Jurkat, Clone E6-1 (cell line): ENCODE results near the gene EVX1.

ENCODE experiments used
- DNase-seq: peaks from one replicate; pipeline ENCODE4 v3.0.0-alpha.2; 2011; ENCODE audit warnings: low read depth, low spot score
- H3K4me3 ChIP-seq: 2 replicates; pipeline ENCODE4 v1.5.1; 2011; ENCODE audit warnings: mild to moderate bottlenecking, low read length, control low read depth, moderate library complexity

Gene EVX1

DNA sequence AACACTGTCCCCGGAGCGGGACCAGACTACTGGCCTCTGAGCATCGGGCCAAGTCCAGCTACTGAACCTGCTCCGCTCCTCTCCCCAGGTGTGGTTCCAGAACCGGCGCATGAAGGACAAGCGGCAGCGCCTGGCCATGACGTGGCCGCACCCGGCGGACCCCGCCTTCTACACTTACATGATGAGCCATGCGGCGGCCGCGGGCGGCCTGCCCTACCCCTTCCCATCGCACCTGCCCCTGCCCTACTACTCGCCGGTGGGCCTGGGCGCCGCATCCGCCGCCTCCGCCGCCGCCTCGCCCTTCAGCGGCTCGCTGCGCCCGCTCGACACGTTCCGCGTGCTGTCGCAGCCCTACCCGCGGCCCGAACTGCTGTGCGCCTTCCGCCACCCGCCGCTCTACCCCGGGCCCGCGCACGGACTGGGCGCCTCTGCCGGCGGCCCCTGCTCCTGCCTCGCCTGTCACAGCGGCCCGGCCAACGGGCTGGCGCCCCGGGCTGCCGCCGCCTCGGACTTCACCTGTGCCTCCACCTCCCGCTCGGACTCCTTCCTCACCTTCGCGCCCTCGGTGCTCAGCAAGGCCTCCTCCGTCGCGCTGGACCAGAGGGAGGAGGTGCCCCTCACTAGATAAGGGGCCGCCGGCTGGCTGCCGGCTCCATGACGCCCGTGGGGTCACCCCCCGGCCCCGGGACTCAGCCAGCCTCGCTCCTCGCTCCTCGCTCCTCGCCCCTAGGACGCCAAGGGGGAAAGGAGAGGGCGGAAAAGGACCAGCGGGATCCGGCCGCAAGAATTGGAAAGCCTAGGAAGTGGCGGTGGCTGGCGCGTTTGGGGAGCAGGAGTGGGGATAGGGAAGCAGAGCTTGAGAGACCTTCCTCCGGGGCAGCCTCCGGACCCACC lies 3.4 kb downstream of the EVX1 start:
- no peak for DNase-seq

GRCh38 chr7:27247000-27247399 lies 4.4 kb downstream of the EVX1 start:
- DNase-seq = no peak
- H3K4me3 ChIP-seq = no peak overlapping the region

More for the DNA sequence above, 3.4 kb downstream of the EVX1 start:
- H3K4me3 ChIP-seq = no peak overlapping the region

DNA sequence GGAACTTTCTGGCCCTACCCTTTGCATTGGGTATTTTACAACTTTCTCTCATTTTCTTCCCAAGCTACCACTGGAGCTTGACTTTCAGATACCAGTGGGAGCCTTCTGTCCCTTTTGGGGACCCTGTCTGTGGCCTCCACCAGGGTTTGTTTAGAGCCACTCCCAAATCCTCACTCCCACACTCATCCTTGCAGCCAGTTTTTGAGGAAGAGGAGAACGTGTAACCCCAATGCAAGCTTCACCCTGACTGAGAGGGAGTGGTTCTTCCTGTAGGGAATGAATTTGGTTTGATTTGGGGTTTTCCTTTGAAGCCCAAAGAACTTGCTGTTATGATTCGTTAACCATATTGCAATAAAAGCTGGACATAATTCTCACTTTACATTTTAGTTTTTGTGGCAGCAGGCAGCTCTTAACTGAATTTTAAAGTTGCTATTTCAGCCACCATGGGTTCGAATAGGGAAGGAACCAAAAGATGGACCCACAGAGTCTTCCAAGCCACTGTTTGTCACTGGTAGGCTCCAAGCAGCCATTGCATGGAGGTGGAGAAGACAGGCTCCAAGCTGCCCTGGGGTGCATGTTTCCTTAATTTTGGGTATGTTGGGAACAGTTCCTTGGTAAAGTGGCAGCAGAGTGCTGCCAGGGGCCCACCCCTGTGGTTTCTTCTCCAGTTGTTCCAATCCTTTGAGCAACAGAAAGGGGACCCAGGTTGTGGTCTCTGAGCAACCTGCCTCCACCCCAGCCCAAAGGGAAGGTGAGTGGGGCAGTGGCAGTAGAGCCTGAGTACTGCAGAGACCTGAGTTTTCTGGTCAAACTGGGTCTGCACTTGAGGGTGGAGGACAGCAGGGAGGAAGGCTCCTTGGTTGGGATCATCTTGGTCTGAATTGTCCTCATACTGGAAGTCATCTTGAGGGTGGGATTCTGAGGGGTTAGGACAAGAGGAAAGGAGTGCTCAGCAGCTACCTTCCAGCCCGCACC lies 5.1 kb downstream of the EVX1 start:
- DNase-seq = no peak

GRCh38 chr7:27248427-27248806 lies 5.8 kb downstream of the EVX1 start:
- DNase-seq = no peak

More for the DNA sequence above, 5.1 kb downstream of the EVX1 start:
- H3K4me3 ChIP-seq = no peak overlapping the region

GRCh38 chr7:27248911-27249723 lies 6.5 kb downstream of the EVX1 start:
- DNase-seq = no peak
- H3K4me3 ChIP-seq = no peak overlapping the region

More at GRCh38 chr7:27248427-27248806, 5.8 kb downstream of the EVX1 start:
- H3K4me3 ChIP-seq = no peak overlapping the region

- DNase-seq = no peak
- H3K4me3 ChIP-seq = no peak overlapping the region
Observed at GRCh38 chr7:27249724-27250556, 7.3 kb downstream of the EVX1 start.

DNA sequence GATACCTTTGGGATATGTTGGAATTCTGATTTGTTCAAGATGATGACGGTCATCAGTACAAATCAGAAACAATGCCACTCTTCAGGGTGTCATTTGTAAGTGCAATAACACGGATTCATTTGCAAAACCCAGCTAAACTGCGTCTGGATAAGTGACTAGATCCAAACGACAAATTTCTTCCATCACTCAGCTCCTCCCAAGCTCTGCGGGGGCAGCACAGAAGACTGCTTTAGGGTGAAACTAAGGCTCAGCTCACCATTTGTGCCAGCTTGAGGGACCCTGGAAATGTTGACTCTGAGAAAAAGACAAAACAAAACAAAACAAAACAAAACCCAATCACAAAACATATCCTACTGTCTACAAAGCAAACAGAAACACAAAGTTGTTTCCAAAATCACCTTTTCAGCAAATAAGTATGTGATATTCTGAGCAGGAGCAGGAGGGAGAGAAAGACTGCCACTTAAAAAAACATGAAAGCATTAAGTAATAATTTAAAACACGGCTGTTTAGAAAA lies 8.0 kb downstream of the EVX1 start:
- no peak for DNase-seq
- H3K4me3 ChIP-seq = no peak overlapping the region

DNA sequence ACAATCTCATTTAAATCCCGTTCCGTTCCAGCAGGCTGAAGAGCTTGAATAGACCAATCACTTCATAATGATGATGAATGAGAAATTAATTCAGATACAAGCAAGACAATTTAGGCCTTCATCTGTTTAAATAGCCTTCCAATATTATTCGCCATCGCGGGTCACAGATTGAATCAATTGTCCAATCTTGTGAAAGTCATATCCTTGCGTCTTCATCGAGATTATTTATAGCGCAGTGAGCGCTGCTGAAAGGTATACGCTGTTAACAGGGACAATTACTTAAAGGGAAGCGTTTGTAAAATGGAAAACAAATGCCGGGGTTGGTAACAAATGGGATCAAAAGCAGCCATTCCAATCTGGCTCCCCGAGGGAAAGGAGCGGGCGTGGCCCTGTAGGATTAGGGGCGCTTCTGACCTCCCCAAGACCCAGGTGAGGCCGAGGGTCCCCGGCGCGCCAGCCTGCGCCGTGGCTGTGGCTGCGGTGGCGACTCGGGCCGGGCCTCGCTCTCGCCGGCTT lies 8.6 kb downstream of the EVX1 start:
- H3K4me3 ChIP-seq = no peak overlapping the region
- no peak for DNase-seq

DNA sequence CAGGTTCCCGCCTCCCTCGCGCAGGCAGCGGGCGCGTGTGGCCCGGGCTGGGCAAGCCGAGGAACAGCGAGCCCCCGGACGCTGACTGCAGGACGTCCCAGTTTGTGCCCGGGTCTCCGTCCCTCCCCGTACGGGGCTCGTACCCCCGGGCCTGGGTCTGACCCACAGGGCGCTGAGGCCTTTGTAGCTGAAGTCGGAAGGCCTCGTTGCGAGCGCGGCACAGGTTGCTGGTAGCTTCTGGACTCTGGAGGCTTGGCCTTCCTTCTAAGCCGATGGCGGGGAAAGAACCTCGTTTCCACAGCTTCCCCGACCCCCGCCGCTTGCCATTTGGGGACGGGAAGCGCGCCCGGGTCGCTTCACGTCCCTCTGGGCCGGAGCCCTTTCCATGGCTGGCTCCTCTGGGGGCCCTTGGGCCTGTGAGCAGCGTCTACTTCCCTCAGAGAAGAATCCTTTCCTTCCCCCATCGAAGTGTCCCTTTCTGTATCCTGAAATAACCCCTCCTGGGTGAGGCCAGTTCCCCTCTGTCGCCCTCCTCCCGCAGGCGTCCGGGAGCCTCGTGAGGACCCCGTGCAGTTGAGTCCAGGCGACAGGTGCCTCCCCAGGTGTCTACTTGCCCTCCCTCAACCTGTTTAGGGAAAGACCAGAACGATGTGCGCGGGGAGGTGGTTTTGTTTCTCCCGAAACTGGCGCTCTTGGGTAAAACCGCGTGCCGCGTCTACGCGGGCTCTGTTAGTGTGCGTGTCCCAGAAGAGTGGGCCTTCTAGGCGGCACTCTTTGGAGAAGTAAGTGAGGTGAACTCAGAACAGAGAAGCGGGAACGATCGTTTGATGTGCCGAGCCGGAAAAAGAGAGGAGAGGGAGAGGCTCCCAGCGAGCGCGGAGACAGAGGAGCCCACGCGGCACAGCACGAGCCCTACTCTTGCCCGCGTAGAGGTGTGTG lies 9.3 kb downstream of the EVX1 start:
- no peak overlapping the region for H3K4me3 ChIP-seq
- no peak for DNase-seq

GRCh38 chr7:27254625-27255024 lies 12.0 kb downstream of the EVX1 start:
- no peak for DNase-seq
- no peak overlapping the region for H3K4me3 ChIP-seq

GRCh38 chr7:27260211-27260610 lies 17.6 kb downstream of the EVX1 start:
- DNase-seq = no peak
- H3K4me3 ChIP-seq = no peak overlapping the region

DNA sequence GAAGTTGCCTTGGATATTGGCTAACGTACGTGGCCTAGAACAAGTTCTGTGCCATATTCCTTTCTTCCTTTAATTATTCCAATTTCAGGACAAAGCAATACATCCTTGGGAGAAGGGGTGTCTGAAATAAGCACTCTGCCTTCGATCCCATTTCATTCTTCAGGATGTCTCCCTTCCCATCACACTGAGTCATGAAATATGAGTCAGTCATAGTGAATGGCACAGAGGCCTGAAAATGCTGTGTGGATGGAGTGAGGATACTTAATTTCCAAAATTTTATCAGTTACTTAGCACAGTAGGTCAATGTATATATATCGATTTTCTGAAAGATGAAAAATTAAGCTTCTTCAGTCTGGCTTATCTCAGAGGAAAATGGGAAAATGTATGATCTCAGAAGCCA lies 19.5 kb downstream of the EVX1 start:
- no peak overlapping the region for H3K4me3 ChIP-seq
- DNase-seq = no peak

GRCh38 chr7:27263781-27264180 lies 21.2 kb downstream of the EVX1 start:
- DNase-seq = no peak
- no peak overlapping the region for H3K4me3 ChIP-seq

DNA sequence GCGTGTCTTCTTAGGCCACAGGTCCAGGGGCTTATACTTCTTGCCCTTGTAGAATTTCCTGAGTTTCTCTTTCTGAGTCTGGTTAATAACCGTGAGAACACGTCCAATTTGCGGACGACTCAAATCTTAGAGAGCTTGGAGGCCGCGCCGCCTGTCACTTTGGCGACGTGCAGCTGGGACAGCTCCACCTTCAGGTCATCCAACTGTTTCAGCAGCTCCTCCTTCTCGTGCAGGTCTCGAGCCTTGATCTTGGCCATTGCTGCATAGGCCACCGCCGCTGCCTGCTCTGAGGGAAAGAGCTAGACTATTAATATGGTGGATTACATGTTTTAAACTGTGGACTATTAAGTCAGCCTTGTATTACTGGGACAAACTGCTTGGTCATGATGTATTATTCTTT lies 26.9 kb downstream of the EVX1 start:
- H3K4me3 ChIP-seq = no peak overlapping the region
- DNase-seq = no peak

DNA sequence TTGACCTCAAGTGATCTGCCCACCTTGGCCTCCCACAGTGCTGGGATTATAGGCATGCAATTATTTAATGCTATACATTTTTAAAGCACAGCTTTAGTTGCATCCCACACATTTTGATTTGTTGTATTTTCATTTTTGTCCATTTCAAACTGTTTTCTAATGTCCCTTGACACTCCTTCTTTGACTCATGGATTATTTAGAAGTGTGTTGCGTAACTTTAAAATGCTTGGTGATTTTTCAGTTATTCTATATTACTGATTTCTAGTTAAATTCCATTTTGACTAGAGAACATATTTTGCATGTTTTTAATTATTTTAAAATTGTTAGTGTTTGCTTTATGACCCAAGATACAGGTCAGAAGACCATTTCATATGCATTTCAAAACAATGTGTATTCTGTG lies 28.8 kb downstream of the EVX1 start:
- DNase-seq = no peak
- no peak overlapping the region for H3K4me3 ChIP-seq

GRCh38 chr7:27277628-27278027 lies 35.0 kb downstream of the EVX1 start:
- no peak for DNase-seq
- H3K4me3 ChIP-seq = no peak overlapping the region

DNA sequence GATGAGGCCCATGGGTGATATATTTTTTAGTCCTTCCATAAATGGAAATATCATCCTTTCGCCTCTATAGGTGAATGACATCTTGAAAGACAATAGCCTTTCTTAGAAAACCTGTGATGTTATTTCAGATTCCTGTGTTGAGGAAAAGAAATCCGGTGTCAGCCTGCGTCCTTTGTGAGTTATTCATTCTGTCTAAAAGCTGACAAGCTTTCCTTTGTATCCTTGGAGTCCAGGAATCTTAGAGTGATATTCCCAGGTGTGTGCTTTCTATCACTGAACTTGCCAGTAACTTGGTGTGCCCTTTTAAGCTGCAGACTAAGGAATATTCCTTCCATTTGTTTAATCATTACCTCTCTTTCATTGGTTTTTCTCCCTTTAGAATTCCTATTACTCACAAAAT lies 41.0 kb downstream of the EVX1 start:
- H3K4me3 ChIP-seq = no peak overlapping the region
- DNase-seq = no peak
